ENCODE results near the gene ZFHX3. TPM values are rescaled to one million over a fixed set of nuclear protein-coding genes. Genes with fewer than 3 reads are reported as not detected.
"Not testable (repeated sequence)": the region's sequence is repeated elsewhere in the genome, so short reads cannot be mapped to it uniquely, and the experiment has no call there.

ZFHX3 gene
- total RNA-seq, 2 experiments from 2014 or later = 0.38 to 0.43 TPM

GRCh38 chr16:73014768-73015167 lies 33.2 kb downstream of the ZFHX3 start:
- no peak for DNase-seq
- no peaks in the 10 kb centered on the region for H3K36me3 Mint-ChIP-seq (ENCODE audit: low read depth)
- ChIA-PET CTCF (interaction anchor here (0.6 kb wide), 1 partner anchor 122 kb away, joined by 5 read pairs; no protein-coding TSS in a partner anchor), POLR2A (no interaction called here)
- no peaks in the 10 kb centered on the region for H3K9me3 Mint-ChIP-seq
- H3K27me3 Mint-ChIP-seq = no peaks in the 10 kb centered on the region
- H3K27ac Mint-ChIP-seq = no peak overlapping the region
- no peaks in the 10 kb centered on the region for H3K4me1 Mint-ChIP-seq
- no peak overlapping the region for H3K4me3 Mint-ChIP-seq

GRCh38 chr16:73013974-73014373 lies 34.0 kb downstream of the ZFHX3 start:
- Mint-ChIP-seq H3K36me3 (ENCODE audit: low read depth) (no peaks in the 10 kb centered on the region), H3K9me3 (no peaks in the 10 kb centered on the region), H3K4me3 (no peak overlapping the region), H3K4me1 (no peaks in the 10 kb centered on the region), H3K27ac (no peak overlapping the region), H3K27me3 (no peaks in the 10 kb centered on the region)
- ChIA-PET CTCF (no interaction called here), POLR2A (no interaction called here)
- no peak for DNase-seq

- Mint-ChIP-seq H3K4me1 (no peaks in the 10 kb centered on the region), H3K4me3 (no peak overlapping the region), H3K36me3 (ENCODE audit: low read depth) (no peaks in the 10 kb centered on the region), H3K9me3 (no peaks in the 10 kb centered on the region), H3K27me3 (no peaks in the 10 kb centered on the region), H3K27ac (no peak overlapping the region)
- CTCF ChIA-PET = no interaction called here
- no peak for DNase-seq
- POLR2A ChIA-PET = no interaction called here
These were observed 35.6 kb downstream of the ZFHX3 start for GRCh38 chr16:73012341-73012740.

- Mint-ChIP-seq H3K9me3 (no peaks in the 10 kb centered on the region), H3K4me3 (no peak overlapping the region), H3K27ac (no peak overlapping the region), H3K36me3 (ENCODE audit: low read depth) (no peaks in the 10 kb centered on the region), H3K4me1 (no peaks in the 10 kb centered on the region), H3K27me3 (no peaks in the 10 kb centered on the region)
- no peak for DNase-seq
- ChIA-PET POLR2A (no interaction called here), CTCF (interaction anchor here (0.7 kb wide), 1 partner anchor 167 kb away, joined by 3 read pairs; no protein-coding TSS in a partner anchor)
These were observed 36.0 kb downstream of the ZFHX3 start for GRCh38 chr16:73011926-73012325.

GRCh38 chr16:73010150-73010676 lies 37.7 kb downstream of the ZFHX3 start:
- Mint-ChIP-seq H3K9me3 (no peaks in the 10 kb centered on the region), H3K27me3 (no peaks in the 10 kb centered on the region), H3K27ac (no peak overlapping the region), H3K4me1 (no peaks in the 10 kb centered on the region), H3K36me3 (ENCODE audit: low read depth) (no peaks in the 10 kb centered on the region), H3K4me3 (no peak overlapping the region)
- DNase-seq = no peak
- ChIA-PET CTCF (no interaction called here), POLR2A (no interaction called here)

- H3K4me1 Mint-ChIP-seq; H3K27me3 Mint-ChIP-seq; CTCF ChIA-PET; H3K4me3 Mint-ChIP-seq; POLR2A ChIA-PET; H3K27ac Mint-ChIP-seq; H3K36me3 Mint-ChIP-seq (ENCODE audit: low read depth); DNase-seq; H3K9me3 Mint-ChIP-seq: not testable (repeated sequence)
These were observed 38.2 kb downstream of the ZFHX3 start for GRCh38 chr16:73009710-73010109.

DNA sequence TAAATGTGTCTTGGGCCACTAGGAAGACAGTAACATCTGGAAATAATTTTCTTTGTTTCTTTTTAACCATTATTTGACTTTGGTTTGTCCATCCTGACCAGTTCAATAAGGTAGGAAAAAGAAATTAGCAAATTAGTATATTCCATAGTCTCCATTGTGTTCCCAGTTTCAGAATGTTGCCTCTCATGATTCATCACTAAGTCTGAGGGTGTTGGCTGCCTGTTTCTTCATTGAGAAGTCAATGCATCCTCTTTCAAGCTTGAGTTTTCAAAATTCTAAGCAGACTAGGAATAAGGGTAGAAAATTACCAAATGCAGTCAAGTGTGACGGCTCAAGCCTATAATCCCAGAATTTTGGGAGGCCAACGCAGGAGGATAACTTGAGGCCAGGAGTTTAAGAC lies 41.9 kb downstream of the ZFHX3 start:
- POLR2A ChIA-PET = no interaction called here

DNA sequence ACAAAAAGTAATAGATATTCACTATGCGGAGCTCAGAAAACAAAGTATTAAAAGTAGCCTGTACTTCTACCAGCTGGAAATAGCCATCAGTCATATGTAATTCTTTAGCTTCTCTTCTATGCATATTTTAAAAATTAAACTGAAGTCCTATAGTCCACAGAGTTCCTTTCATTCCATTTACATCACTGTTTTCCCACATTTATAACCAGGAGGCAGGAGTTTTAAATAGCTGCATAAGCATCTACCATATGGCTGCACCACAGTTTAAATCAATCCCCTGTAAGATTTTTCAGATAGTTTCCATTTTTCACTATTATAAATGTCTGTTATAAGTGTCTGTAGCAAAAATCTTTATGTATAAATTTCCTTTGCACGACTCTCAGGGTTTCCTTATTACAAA lies 45.1 kb downstream of the ZFHX3 start:
- CTCF ChIA-PET = no interaction called here
- no peaks in the 10 kb centered on the region for H3K27me3 Mint-ChIP-seq
- peaks cover 14% of the 10 kb centered on the region for H3K9me3 Mint-ChIP-seq
- DNase-seq = no peak
- no peak overlapping the region for H3K4me3 Mint-ChIP-seq
- no peaks in the 10 kb centered on the region for H3K4me1 Mint-ChIP-seq
- H3K36me3 Mint-ChIP-seq (ENCODE audit: low read depth) = no peaks in the 10 kb centered on the region
- no peak overlapping the region for H3K27ac Mint-ChIP-seq
- POLR2A ChIA-PET = no interaction called here

More for the DNA sequence above, 41.9 kb downstream of the ZFHX3 start:
- CTCF ChIA-PET = no interaction called here
- no peak for DNase-seq
- peaks cover 2% of the 10 kb centered on the region for H3K9me3 Mint-ChIP-seq
- no peak overlapping the region for H3K27ac Mint-ChIP-seq
- H3K27me3 Mint-ChIP-seq = no peaks in the 10 kb centered on the region
- no peaks in the 10 kb centered on the region for H3K4me1 Mint-ChIP-seq
- H3K4me3 Mint-ChIP-seq = no peak overlapping the region
- H3K36me3 Mint-ChIP-seq (ENCODE audit: low read depth) = no peaks in the 10 kb centered on the region

GRCh38 chr16:73000907-73001521 lies 46.9 kb downstream of the ZFHX3 start:
- Mint-ChIP-seq H3K4me3 (no peak overlapping the region), H3K4me1 (no peaks in the 10 kb centered on the region), H3K27ac (no peak overlapping the region), H3K9me3 (peaks cover 17% of the 10 kb centered on the region), H3K27me3 (no peaks in the 10 kb centered on the region), H3K36me3 (ENCODE audit: low read depth) (no peaks in the 10 kb centered on the region)
- CTCF ChIA-PET = no interaction called here
- DNase-seq = no peak
- POLR2A ChIA-PET = no interaction called here

- H3K9me3 Mint-ChIP-seq = peaks cover 17% of the 10 kb centered on the region
- no peaks in the 10 kb centered on the region for H3K4me1 Mint-ChIP-seq
- no peaks in the 10 kb centered on the region for H3K36me3 Mint-ChIP-seq (ENCODE audit: low read depth)
- no peak for DNase-seq
- POLR2A ChIA-PET = no interaction called here
- H3K27ac Mint-ChIP-seq = no peak overlapping the region
- CTCF ChIA-PET = no interaction called here
- no peak overlapping the region for H3K4me3 Mint-ChIP-seq
- no peaks in the 10 kb centered on the region for H3K27me3 Mint-ChIP-seq
These were observed 47.7 kb downstream of the ZFHX3 start for GRCh38 chr16:73000020-73000906.

DNA sequence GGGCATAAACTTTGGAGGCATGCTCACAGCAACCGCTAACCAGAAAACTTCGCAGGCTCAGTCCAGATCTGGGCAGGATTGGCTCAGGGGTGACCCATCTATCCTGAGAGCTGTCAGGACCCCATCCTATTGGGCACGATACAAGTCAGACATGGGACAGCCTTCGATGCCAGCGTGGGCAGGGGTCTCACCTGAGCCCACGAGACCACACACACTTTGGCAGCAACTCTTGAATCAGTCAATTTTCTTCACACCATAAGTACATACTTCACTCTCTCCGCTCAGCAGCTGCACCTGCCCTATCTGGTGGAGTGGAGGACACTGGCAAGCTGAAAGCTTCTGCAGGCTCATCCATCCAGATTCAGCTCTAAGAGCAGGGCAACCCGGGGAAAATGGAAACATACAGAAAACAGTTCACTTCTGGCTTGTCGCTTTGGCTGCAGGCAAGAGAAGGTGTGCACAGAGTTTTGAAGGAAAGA lies 48.3 kb downstream of the ZFHX3 start:
- H3K27ac Mint-ChIP-seq = no peak overlapping the region
- ChIA-PET CTCF (no interaction called here), POLR2A (no interaction called here)
- H3K9me3 Mint-ChIP-seq = peaks cover 17% of the 10 kb centered on the region
- no peaks in the 10 kb centered on the region for H3K4me1 Mint-ChIP-seq
- no peak overlapping the region for H3K4me3 Mint-ChIP-seq
- DNase-seq = no peak
- H3K36me3 Mint-ChIP-seq (ENCODE audit: low read depth) = no peaks in the 10 kb centered on the region
- H3K27me3 Mint-ChIP-seq = no peaks in the 10 kb centered on the region

DNA sequence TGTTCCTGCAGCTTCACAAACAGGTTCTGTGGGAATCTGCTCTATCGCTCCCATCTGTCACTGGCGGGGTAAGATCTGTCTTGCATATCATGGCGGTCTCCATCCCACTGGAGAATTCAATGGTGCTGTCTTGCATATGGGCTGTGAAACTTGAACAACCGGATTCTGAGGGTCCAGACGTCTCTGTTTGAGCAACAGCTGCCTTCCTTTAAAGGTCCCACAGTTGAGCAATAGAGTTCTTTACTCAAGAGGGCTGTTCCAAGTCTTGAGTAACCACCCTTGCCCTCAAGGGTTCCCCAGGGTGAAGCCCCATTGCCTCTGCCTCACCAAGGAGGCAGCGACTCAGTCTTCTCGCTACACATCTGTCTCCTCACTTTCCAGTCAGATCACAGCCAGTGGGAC lies 50.8 kb downstream of the ZFHX3 start:
- ChIA-PET POLR2A (no interaction called here), CTCF (no interaction called here)
- no peak overlapping the region for H3K27ac Mint-ChIP-seq
- H3K4me1 Mint-ChIP-seq = no peaks in the 10 kb centered on the region
- no peak overlapping the region for H3K4me3 Mint-ChIP-seq
- H3K9me3 Mint-ChIP-seq = peaks cover 17% of the 10 kb centered on the region
- no peak for DNase-seq
- H3K27me3 Mint-ChIP-seq = no peaks in the 10 kb centered on the region
- H3K36me3 Mint-ChIP-seq (ENCODE audit: low read depth) = no peaks in the 10 kb centered on the region

DNA sequence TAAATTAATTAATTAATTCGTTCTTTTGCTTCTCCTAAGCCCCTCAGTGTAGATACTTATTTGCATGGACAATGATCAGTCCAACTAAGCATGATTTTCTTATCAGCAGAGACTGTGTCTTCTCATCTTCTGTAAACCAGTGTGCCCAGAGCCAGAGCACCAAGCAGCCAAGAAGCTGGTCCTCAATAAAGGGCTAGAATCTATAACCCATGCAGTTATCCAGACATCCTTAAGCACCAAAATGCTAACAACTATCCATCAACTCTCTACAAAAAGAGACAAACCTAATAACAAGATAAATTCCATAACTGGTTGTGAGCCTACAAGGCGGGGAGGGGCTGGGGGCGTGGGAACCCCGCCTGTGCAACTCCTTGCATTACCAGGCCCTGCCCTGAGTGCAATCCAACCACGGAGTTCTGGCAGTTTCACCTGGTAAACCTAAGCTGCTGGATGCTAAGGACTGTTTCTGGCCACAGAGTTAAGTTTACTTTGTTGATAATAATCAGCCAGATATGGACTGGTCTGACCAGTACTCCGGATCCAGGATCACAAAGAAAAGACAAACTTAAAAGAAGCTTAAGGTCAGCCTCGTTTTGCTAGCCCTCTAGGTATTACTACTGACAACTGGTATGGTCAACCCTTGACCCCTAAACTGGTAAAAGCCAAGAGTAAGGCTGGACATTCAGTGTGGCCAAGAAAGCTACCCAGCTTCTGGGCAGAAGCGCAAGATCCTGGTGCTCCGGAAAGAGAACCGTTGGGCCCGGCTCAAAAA lies 51.5 kb downstream of the ZFHX3 start:
- no peak overlapping the region for H3K27ac Mint-ChIP-seq
- ChIA-PET POLR2A (no interaction called here), CTCF (no interaction called here)
- DNase-seq = no peak
- no peak overlapping the region for H3K4me3 Mint-ChIP-seq
- no peaks in the 10 kb centered on the region for H3K27me3 Mint-ChIP-seq
- H3K36me3 Mint-ChIP-seq (ENCODE audit: low read depth) = no peaks in the 10 kb centered on the region
- no peaks in the 10 kb centered on the region for H3K4me1 Mint-ChIP-seq
- H3K9me3 Mint-ChIP-seq = peaks cover 17% of the 10 kb centered on the region

All from activated CD4-positive, alpha-beta memory T cell treated with anti-CD3 and anti-CD28 coated beads, Interleukin-2, amount 10 ng/mL, durations not matched to agents 7 days and 5 days (primary cell).